ENCODE measurements around the gene PMPCA.
A peak's percentile ranks its signal among the peaks of the same experiment; 100 is the strongest.

PMPCA gene

DNA sequence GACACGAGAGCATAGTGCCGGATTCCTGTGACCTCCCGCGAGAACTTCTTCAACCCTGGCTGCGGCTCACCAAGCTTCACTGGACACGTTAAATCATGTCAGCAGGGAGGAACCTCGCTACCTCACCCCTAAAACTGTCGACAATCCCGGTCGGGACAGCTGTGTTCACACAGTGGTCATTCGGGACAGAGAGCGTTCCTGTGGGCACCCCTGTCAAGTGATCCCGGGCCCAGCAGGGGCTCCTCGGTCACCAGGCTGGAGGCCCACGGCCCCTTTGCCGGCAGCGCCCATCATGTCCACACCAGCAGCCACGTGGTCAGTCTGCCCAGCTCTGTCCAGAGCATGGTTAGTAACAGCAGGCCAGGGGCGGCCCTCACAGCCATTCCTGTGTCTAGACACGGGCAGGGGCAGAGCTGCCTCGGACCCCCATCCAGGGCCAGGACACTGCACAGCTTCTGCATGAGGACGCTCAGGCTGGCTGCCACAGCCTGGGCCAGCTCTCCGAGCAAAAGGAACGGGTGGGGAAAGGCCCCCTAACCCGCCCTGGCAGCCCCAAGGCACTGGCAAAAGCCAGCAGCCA is 25.7 kb downstream of the PMPCA start:
- no peak for DNase-seq (ENCODE audit: low spot score)

DNA sequence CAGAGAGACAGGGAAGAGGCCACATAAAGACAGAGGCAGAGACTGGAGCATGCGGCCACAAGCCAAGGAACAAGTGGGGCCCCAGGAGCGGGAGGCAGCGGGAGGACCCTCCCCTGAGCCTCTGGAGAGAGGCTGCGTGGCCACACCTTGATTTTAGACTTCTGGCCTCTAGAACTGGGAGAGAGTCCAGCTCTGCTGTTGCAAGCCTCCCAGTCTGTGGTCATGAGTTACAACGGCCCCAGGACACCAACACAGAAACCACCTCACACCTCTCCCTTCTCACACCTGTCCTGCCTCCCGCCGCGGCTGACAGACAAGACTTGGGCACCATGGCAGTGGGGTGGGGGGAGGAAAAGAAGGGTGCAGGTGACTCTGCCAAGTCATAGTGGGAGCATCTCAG is 27.0 kb downstream of the PMPCA start:
- no peak for DNase-seq (ENCODE audit: low spot score)

DNA sequence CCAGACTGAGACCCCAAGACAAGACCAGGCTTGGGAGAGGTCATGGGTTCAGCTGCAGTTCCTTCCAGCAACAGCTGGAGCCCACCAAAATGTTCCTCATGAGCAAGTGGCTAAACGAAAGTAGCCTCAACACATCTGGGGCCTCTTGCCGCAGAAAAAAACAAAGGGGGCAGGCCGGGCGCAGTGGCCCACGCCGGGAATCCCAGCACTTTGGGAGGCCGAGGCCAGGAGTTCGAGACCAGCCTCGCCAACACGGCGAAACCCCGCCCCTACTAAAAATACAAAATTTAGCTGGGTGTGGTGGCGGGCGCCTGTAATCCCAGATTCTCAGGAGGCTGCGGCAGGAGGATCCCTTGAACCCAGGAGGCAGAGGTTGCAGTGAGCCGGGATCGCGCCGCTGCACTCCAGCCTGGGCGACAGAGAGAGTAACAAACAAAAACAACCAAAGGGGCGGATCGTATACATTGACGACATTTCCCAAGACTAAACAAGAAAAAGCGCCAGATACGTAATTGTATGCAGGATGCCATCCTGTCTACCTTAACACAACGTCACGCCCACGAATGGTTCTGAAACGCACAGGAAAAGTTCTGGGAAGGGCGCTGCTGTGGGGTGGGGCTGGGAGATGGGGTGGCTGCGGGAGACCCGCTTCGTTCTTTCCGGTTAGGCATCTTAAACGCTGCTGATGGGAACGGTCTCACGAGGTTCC is 27.5 kb downstream of the PMPCA start:
- DNase-seq (ENCODE audit: low spot score) = no peak

DNA sequence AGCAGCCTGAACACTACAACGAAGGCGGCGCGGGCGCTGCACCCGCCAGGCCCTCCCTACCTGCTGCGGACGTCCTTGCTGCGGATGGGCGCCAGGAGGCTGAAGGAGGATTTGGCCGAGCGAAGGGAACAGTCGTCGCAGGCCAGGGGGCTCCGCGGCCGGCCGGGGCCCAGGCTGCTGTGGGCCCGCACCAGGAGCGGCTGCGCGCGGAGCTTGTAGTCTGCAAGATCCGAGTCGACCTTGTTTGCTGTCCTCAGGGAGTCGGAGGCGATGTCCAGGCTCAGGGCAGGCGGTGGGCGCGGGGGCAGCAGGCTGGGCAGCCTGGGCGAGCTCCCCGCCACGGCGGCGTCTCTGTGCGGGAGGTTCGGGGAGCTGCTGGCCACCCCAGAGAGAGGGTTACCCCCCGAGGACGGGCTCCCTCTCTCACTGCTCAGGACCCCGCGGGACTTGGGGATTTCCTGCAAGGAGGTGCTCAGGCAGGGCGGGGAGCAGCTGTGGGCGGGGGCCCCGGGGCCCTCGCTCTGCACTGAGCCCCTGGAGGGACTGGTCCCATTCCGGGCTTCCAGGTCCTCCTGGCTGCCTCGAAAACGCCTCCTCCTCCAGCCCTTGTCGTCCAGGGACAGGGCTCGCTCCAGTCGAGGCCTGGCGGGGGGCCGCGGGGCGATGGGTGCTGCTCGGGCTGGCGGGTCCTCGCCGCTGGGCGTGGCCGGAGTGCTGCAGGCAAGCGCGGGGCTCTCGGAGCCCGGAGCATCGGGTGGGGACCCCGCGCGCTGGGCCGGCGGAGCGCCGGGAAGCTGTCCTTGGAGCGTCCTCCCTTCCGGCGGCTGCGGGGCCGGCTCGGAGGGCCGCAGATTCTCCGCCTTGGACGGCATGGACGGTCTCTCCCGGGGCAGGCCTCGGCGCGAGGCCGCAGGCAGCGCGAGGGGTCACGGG is 28.4 kb downstream of the PMPCA start:
- peak; percentile 75 for DNase-seq (ENCODE audit: low spot score)

DNA sequence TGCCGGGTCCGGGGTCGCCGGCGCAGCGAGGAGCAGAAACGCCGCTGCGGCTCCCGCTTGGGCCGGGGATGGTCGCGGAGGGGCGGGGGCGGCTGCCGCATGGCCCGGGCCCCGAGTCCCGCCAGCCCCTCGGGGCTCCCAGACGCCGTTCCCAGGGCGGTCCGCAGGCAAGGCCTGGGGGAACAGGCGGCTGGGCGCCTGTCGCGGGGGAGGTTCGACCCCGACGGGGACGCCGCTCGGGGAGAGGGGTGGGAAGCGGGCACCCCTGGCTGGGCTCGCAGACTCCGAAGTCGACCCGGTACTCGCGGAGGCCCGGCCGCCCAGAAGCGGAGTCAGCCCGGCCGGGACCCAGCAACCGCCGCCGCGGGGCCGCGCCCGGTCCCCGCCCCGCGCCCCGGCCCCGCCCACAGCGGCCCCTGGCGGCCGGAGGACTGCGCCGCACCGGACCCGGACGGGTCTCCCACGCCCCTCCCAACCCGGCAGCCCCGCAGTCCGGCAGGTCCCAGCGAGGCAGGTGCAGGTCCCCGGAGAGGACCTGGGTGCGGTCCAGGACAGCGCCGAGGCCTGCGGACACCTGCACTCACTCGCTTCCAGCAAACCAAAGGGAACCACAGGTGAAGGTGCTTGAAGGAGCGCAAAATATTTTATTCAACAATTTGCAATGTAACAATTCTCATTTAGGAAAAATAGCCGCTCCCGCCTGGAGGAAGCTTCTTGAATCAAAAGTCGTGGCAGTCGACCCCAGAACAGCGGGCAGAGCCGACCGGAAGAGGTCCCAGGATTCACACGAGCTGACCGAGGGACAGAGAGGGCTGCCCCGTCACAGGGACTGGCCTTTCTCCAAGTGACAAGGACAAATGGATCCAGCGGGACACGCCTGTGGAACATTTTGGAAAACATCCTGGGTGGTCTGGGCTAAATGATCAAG is 29.3 kb downstream of the PMPCA start, which contains the start of gene INPP5E:
Gene INPP5E (minus strand): TSS at position 365 of the 928 bp plus-strand sequence. CDS start 426 bp downstream, outside the sequence.
- peak; percentile 100 for DNase-seq (ENCODE audit: low spot score)

DNA sequence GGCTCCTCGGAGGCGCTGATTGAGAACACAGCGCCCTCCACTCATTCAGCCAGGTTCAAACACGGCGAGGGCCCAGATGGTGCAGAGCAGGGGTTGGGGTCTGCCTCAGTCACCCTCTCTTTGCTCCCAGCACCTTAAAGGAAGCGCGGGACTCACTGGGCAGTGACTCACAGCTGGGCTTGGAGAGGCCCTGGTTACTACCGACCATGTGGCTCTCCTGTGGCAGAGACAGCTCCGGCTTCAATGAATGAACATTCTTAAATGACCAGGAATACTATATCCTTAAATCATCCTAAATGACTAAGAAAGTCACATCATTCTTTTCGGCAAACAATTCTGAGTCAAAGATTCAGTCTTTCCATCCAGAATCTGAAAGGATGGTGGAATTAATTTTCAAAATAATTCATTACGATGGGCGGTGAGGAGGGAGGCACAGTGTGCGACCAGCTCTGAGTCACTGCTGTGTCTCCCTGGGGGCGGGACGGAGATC is 30.8 kb downstream of the PMPCA start:
- DNase-seq (ENCODE audit: low spot score) = no peak

DNA sequence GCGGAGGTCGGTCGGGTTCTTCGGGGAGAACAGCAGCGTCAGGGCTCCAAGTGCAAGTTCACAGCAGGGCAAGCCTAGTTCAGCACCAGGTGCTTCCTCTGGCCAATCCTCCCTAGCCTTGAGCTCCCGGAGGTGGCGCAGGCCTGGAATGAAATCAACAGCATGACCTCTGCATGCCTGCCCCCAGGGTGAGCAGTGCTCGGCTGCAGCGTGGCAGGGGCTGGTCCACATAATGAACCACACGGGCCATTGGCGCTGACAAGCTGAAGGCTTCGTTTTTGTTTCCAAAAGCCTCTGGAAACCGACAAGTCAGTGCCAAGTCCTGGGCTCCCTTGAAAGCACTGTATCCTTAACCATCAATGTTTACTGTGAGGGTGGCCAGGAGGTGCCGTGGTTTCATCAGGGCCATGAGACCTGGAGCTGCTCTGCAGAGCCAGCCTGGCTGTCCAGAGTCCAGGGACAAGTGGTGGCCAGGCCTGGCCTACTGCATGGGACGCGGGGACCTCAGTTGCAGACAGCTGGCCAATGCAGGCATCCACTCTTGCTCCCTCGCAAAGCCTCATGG is 31.3 kb downstream of the PMPCA start:
- no peak for DNase-seq (ENCODE audit: low spot score)

DNA sequence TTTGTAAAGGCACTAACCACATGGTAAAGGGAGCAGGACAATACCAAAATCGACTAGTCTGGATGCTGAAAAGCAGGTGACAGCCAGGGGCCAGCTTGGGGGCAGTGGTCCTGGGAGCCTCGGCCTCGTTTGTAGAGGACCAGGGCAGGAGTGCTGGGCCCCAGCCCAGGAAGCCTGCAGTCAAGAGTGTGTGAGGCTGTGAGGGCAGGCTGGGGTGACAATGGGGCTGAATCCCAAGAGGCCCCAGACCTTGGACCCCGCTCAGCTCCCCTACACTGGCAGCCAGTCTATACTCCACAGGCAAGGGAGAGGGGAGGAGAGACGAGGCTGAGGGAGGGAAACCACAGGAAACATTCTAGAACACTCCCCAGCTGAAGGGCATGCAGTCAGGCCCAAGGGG is 31.8 kb downstream of the PMPCA start:
- DNase-seq (ENCODE audit: low spot score) = no peak

DNA sequence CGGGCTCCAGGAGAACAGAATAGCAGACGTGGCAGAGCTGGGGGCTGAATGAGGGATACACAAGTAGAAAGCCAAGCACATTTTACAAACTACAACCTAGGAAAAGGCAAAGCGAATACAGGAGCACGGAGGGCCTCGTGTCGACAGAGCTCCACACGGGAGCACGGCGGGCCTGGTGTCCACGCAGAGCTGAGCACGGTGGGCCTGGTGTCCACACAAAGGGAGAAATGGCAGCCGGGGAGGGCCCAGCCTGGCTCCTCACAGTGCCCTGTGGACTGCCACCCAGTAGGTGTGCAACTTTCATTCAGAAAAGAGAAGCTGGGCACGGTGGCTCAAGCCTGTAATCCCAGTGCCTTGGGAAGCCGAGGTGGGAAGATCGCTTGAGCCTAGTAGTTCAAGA is 32.6 kb downstream of the PMPCA start:
- no peak for DNase-seq (ENCODE audit: low spot score)

DNA sequence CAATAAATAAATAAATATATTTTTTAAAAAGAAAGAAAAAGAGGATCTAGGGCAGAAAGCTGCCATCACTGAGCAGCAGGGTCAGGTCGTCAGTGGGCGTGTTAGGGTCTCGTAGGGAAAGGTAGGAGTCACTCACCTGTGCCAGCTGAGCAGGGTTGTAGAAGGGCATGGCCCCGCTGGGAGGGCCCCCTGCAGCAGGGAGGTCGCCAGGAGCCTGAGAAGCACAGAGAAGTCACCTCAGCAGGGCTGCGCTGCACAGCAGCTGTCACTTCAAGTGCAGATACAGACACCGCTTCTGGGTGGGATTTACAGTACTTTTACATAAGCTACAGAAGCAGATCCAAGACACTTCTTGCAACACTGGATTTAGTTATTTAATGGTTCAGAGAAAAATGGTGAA is 33.2 kb downstream of the PMPCA start:
- DNase-seq (ENCODE audit: low spot score) = no peak

DNA sequence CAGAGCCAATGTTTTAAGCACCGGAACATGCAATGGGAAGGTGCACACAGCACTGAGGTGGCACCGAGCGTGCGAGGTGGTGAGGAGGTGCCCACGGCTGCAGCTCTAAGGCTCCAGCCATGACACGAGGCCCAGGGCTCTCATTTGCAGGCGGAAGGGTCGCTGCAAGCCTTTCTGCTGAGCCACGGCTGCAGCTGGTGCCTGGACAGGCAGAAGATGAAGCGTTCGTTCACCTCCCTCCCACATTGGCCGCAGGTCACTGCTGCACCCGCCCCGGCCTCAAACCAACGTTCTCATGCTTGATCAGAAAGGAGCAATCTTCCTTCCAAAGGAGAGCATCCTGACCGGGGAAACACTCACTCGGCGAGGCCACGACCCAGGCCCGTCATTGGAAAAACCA is 33.6 kb downstream of the PMPCA start:
- no peak for DNase-seq (ENCODE audit: low spot score)

DNA sequence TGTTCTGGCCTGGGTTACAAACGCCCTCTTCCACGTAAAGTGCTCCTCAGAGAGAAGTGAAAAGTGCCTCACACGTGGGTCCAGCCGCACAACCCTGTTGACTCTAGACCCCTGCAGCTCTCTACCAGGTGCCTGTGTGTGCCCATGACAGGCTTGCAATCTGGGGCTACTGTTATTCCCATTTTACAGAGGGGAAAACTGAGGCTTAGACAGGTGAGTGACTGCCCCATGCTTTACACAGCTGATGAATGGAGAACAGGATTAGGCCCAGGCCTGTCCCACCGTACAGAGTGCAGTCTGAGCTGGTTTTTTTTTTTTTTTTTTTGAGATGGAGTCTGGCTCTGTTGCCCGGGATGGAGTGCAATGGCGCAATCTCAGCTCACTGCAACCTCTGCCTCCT is 35.3 kb downstream of the PMPCA start:
- DNase-seq (ENCODE audit: low spot score) = no peak

DNA sequence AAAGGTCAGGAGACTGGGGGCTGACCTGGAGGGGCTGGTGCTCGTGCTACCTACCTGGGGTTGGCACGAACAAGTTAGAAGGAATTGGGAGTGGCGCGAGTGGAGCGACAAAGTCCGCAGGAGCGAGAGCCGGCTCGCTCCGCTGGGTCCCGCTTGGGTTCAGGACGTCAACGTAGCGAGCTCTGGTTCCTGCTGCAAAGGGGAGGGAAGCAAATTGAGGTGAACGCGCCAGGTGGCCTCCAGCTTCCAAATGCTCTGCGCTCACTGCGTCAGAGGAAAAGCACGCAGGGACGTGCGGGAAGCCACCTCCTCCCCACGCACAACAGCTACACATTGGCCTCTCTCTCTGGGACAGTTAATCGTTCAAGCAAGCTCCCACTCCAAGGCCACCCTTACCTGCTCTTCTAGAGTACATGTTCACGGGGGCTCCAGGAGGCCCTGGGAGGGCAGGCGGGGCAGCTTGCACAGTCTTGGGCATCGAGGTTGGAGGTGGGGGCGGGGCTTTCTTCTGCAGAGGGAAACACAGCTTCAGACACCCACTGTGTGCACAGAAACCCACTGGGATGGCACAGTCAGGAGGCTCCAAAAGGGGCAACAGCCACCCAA is 36.8 kb downstream of the PMPCA start:
- DNase-seq (ENCODE audit: low spot score) = no peak

DNA sequence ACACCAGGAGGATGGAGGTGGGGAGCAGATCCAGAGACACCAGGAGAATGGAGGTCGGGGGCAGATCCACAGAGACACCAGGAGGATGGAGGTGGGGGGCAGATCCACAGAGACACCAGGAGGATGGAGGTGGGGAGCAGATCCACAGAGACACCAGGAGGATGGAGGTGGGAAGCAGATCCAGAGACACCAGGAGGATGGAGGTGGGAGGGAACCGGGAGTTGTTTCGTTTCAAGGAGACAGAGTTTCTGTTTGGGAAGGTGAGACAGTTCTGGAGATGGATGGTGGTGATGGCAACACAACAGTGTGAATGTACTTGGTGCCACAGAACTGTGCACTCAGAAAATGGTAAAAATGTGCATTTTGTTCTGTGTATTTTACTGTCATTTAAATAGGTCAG is 38.2 kb downstream of the PMPCA start:
- DNase-seq (ENCODE audit: low spot score) = no peak

DNA sequence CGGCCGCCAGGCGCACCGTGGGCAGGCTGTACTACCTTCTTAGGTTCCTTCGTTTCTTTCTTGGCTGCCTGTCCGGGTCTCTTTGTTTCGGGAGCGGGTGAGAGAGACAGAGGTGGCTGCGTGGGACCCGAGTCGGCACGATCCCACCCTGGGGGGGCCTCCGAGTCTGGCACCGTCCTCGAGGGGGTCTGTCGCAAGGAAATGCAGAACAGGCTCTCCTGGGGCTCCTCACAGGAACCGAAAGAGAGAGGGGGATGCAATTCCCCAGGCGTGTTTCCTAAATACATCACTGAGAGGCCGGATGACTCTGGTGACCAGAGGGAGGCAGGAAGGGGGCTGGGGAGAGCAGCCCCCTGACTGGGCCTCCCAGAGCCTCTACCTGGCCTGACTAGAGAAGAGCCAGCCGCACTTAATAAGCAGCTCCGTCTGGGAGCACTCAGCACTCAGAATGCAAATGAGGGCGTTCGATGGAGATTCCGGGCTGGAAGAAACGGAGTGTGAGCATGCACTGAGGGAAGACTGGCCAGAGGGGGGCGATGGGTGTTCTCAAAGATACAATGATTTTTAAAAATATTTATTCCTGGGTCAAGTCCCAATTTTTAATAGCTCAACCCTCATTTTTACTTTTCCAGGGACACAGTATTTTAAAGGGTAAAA is 40.9 kb downstream of the PMPCA start:
- no peak for DNase-seq (ENCODE audit: low spot score)

DNA sequence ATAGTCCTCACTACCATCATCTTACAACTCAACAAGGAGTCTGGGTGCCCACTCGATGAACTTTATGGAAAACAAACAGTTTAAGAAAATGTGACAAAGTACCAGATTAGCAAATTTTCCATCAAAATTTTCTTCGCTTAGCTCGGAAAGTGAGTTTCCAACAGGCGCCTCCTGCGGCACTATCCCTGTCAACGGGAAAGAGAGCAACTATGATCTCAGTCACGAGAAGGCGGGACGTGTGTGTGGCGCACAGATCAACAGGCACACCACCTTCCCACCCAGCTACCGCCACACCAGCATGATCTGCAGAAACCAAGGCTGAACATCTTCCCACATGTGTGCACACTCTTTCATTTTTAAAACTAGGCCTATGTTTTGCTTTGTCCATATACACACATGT is 42.9 kb downstream of the PMPCA start:
- DNase-seq (ENCODE audit: low spot score) = no peak

DNA sequence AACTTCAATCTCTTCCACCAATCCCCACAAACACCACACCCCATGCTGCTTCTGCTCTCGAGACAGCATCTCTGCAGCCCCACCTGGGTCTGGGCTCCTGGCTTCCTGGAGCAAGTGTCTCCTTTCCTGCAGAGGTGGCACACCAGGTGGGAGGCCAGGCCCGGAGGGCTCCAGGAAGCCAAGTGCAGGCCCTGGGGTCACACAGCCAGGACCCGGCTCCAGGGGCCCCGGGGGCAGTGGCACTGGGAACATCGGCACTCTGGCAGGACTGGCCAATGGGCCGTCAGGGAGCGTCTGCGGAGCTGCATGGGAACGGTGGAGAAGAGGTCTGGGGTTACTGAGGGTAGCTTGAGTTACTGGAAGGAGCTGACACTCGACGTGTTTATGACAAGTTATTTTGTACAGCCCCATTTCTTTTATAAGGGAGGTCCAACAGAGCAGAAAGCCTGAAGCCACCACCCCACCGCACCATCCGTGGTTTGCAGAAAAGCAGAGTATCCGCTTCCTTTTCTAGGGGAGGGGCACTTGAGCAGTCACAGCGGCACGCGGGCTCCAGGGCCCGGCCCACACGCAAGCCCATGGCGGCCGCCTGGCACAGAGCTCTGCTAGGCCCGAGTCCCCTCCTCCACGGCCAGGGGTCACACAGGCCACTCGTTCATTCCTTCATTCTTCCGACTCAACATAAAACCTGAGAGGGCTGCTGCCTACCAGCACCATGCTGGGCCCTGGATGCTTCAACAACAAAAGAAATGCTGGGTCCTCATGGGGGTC is 43.8 kb downstream of the PMPCA start:
- DNase-seq (ENCODE audit: low spot score) = no peak

DNA sequence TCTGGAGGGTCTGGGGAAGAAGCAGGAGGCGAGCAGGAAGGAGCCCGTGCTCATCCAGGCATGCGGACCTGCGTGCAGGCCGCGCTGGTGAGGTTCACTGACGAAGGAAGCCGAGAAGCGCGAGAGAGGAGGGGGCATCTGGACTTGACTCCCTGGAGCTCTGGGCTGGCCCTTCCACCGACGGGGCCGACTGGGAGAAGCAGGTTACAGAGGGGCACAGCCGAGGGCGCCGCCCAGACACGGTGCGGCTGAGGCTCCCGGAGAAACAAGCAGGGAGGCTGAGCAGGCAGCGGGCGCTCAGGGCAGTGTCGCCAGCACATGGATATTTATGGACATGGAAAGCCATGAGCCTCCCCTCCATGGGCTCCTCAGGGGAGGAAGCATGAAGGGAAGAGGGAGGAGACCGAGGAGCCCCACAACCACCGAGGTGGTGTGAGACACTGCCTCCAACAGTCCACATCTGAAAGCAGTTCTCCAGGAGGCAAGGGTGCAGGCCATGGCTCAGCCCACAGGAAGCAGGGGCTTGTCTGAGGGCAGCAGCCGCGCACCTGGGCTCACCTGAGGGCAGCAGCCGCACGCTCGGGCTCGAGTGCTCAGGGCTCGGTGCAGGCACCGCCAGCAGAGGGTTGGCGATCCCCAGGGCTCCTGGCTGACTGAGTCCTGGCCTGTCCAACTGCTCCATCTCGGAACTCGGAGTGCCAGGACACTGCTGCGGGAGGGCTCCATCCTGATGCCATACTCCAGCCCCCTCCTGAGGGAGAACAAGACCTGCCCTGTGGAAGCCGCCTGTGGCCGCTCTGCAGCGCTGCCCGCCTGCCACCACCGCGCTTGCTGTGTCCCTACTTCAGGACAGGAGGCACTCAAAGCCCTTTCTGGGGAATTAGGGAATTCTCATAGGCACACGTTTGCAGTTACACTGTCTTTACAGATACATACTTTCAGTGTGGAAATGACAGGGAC is 44.9 kb downstream of the PMPCA start:
- DNase-seq (ENCODE audit: low spot score) = no peak

Measured in iPS-NIHi11 (cell line).